ENCODE results near the gene SHISAL1.
A peak's percentile ranks its signal among the peaks of the same experiment; 100 is the strongest.

The SHISAL1 gene

GRCh38 chr22:44312766-44313165 is at the start of gene SHISAL1:
TSS of gene SHISAL1 (minus strand) at chr22:44312951. CDS start at chr22:44300945, 12,006 bp downstream.
- no peak for DNase-seq

- DNase-seq = no peak
These were observed 48.8 kb upstream of the SHISAL1 start for GRCh38 chr22:44361391-44362126.

GRCh38 chr22:44360668-44361381 is 48.1 kb upstream of the SHISAL1 start:
- DNase-seq = peak; percentile 48

DNA sequence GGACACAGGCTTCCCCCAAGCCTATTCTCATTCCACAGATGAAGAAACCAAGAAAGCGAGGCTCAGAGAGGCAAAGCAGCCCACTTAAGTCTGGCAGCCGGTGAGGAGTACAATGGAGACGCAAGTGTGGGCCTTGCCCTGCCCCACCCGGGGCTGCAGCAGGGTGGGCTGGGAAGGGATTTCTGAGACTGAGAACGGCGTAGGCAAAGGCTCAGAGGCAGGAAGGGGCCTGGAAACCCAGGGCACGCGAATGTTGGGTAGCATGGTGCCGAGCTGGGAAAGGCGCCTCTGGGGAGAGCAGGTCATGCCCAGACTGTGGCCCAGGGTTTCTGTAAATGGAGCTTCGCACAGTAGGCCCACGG is 47.5 kb upstream of the SHISAL1 start:
- no peak for DNase-seq

GRCh38 chr22:44359496-44360110 is 46.9 kb upstream of the SHISAL1 start:
- no peak for DNase-seq

DNA sequence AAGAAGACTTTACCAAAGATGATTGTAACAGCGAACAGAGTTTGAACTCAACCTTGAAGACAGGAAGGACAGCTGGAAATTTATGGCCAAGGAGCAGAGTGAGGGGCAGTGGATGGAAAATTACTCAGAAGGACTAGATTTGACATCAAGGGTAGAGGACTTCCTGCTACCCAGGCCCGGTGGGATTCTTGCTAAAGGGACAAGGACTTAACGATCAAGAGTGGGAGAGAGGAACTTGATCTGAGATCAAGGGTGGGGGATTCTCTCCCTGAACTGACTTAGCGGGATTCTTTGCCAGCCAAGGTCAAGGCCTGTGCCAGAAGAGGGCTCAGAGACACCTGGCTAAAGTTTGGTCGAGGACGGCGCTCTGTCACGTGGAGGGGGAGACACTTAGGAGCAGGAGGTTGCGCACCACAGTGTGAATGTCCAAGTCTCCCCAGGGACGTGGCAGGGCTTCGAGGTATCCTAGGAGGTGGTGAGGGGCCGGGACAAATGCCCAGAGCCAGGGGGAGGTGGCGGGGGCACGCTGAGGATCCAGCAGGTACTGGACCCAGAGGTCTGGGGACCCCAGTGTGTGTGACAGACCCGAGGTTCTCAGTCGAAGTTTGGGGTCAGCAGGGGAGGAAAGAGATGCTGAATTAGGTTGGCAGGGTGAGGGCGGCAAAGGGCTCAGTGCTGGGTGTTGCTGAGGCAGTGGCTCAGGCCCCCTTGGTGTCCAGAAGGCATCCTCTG is 46.1 kb upstream of the SHISAL1 start:
- no peak for DNase-seq

DNA sequence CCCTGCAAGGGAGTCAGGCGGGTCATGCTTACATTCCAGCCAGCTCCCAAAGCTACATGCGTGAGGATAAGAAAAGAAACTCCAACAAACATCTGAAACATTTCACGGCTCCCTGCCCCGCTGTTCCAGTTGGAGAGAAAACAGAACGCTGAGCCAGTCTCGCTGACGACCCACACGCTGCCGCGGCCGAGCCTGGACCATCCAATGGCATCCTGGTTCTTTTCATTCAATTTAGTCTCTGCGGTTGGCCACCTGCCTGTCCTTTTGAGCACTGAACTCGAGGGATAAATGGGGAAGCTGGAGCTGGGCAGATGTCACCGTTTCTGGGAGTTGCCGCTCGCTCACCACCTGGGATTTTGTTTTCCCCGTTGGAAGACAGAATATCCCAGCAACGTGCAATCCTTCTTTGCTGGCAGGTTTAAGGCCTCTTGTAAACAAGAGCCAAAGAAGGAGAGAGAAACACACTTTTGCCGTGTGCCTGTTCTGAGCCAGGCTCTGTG is 45.3 kb upstream of the SHISAL1 start:
- no peak for DNase-seq

GRCh38 chr22:44357296-44357965 is 44.7 kb upstream of the SHISAL1 start:
- DNase-seq = no peak

DNA sequence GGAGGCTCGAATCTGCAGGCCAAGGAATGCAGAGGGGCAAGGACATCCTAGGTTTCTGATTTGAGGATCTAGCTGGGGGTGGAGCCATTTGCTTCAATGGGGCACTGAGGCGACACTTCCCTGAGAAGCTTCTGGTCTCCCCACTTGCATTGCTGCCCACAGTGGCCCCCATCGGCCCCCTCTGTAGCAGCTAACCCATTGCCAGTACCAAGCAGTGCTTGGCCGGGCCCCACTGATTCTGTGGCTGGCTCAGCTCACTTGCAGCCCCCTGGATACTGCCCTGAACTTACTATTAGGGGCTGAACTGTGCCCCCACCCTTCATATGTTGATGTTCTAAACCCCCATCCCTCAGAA is 42.9 kb upstream of the SHISAL1 start:
- no peak for DNase-seq

DNA sequence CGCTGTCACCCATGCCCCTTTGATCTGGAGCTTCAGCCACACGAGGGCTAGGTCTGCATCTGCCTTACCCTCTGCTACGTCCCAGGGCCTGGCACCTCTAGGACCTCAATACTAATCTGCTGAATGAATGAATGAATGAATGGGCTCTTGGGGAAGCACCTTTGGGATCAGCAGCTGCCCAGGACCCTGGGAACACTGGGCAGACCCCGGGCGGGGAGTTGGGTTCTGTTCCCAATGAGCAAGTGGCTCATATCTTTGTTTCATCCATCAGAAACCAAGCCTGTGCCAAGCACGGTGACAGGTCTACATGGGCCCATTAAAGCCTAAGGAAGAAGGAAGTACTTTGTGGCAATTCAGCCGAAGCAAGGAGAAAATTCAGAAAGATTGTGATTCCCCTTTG is 41.5 kb upstream of the SHISAL1 start:
- DNase-seq = no peak

GRCh38 chr22:44353041-44353440 is 40.3 kb upstream of the SHISAL1 start:
- no peak for DNase-seq

GRCh38 chr22:44352378-44353035 is 39.8 kb upstream of the SHISAL1 start:
- DNase-seq = no peak

- DNase-seq = peak; percentile 62
These were observed 39.1 kb upstream of the SHISAL1 start for GRCh38 chr22:44351685-44352377.

GRCh38 chr22:44351037-44351436 is 38.3 kb upstream of the SHISAL1 start:
- no peak for DNase-seq

GRCh38 chr22:44349594-44349993 is 36.8 kb upstream of the SHISAL1 start:
- no peak for DNase-seq

- no peak for DNase-seq
These were observed 36.3 kb upstream of the SHISAL1 start for GRCh38 chr22:44348971-44349560.

GRCh38 chr22:44347549-44347948 is 34.8 kb upstream of the SHISAL1 start:
- no peak for DNase-seq

GRCh38 chr22:44347080-44347479 is 34.3 kb upstream of the SHISAL1 start:
- DNase-seq = no peak

- DNase-seq = no peak
These were observed 33.1 kb upstream of the SHISAL1 start for GRCh38 chr22:44345872-44346271.

DNA sequence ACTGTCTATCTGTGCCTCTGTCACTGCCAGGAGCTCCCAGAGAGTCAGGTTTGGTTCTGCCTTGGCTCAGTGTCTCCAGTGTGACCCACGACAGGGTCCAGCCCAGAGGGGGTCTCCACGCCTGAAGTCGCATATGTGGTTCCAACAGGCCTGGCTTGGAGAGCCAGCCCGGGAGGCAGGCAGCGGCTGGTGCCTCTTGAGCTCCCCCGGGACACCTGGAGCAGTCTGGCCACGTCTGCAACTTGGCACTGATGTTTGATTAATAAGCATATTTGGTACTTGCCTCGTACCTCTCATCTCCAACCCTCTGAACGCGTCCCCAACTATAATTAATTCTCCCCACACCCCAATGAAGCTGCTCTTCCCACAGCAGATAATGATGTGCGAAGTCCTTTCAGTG is 31.7 kb upstream of the SHISAL1 start:
- no peak for DNase-seq

GRCh38 chr22:44342347-44342956 is 29.7 kb upstream of the SHISAL1 start:
- no peak for DNase-seq
